Coronary artery (tissue), 2 donors: ENCODE results near the gene ETV6.
A peak's percentile ranks its signal among the peaks of the same experiment; 100 is the strongest.

Experiments used
- DNase-seq: peaks from one replicate; pipeline ENCODE4 v3.0.0-alpha.2; 2017; ENCODE audit warnings: low spot score
- H3K27ac ChIP-seq, 2 donors: fragments of 200-600 bp; sonication (generic); one replicate each; pipeline ENCODE4 v1.5.1; 2016 to 2019
- H3K4me3 ChIP-seq: fragments of 200-600 bp; sonication (generic); 2 replicates; pipeline ENCODE4 v1.5.1; 2016; ENCODE audit warnings: mild to moderate bottlenecking, moderate library complexity
- CTCF ChIP-seq: fragments of 200-600 bp; sonication (generic); IDR thresholded peaks from one replicate; pipeline ENCODE4 v1.5.1; 2019; ENCODE audit warnings: antibody characterized with exemption

The ETV6 gene

GRCh38 chr12:11891346-11891745 lies 241.9 kb downstream of the ETV6 start:
- Histone ChIP-seq H3K4me3 (no peak overlapping the region), H3K27ac (peak overlapping the region; percentile 56 to 78)
- no peak for DNase-seq
- TF ChIP-seq CTCF = no peak

GRCh38 chr12:11891754-11892386 lies 242.4 kb downstream of the ETV6 start:
- no peak for DNase-seq
- TF ChIP-seq CTCF = no peak
- H3K4me3 ChIP-seq = peak overlapping the region; percentile 20
- H3K27ac ChIP-seq = peak overlapping the region; percentile 56 to 60

GRCh38 chr12:11893998-11894397 lies 244.5 kb downstream of the ETV6 start:
- Histone ChIP-seq H3K27ac (no peak overlapping the region), H3K4me3 (no peak overlapping the region)
- no peak for TF ChIP-seq CTCF
- DNase-seq = no peak

GRCh38 chr12:11894890-11895289 lies 245.4 kb downstream of the ETV6 start:
- TF ChIP-seq CTCF = no peak
- Histone ChIP-seq H3K27ac (no peak overlapping the region), H3K4me3 (no peak overlapping the region)
- DNase-seq = no peak

GRCh38 chr12:11895421-11896078 lies 246.1 kb downstream of the ETV6 start:
- no peak for DNase-seq
- H3K27ac ChIP-seq = no peak overlapping the region
- no peak overlapping the region for H3K4me3 ChIP-seq
- no peak for TF ChIP-seq CTCF

GRCh38 chr12:11896417-11896929 lies 247.0 kb downstream of the ETV6 start:
- no peak for DNase-seq
- TF ChIP-seq CTCF = no peak
- H3K27ac ChIP-seq = no peak overlapping the region
- no peak overlapping the region for H3K4me3 ChIP-seq

GRCh38 chr12:11897923-11898322 lies 248.4 kb downstream of the ETV6 start:
- DNase-seq = no peak
- Histone ChIP-seq H3K27ac (no peak overlapping the region), H3K4me3 (no peak overlapping the region)
- no peak for TF ChIP-seq CTCF
